Measurements from ENCODE around the gene MPIG6B. TPM values are rescaled to one million over a fixed set of nuclear protein-coding genes. Genes with fewer than 3 reads are reported as not detected.

The MPIG6B gene
- not detected in 5 replicates for total RNA-seq (2022; extraction: Qiagen RNA extraction)

GRCh38 chr6:31723245-31723979 lies at the start of gene MPIG6B:
Gene MPIG6B (plus strand): TSS chr6:31723373. CDS start chr6:31723384, 11 bp downstream.

GRCh38 chr6:31680226-31681134 lies 42.7 kb upstream of the MPIG6B start, which contains the start of gene LY6G5C:
Gene LY6G5C (minus strand): TSS chr6:31681067. CDS start chr6:31680373, 694 bp downstream.

DNA sequence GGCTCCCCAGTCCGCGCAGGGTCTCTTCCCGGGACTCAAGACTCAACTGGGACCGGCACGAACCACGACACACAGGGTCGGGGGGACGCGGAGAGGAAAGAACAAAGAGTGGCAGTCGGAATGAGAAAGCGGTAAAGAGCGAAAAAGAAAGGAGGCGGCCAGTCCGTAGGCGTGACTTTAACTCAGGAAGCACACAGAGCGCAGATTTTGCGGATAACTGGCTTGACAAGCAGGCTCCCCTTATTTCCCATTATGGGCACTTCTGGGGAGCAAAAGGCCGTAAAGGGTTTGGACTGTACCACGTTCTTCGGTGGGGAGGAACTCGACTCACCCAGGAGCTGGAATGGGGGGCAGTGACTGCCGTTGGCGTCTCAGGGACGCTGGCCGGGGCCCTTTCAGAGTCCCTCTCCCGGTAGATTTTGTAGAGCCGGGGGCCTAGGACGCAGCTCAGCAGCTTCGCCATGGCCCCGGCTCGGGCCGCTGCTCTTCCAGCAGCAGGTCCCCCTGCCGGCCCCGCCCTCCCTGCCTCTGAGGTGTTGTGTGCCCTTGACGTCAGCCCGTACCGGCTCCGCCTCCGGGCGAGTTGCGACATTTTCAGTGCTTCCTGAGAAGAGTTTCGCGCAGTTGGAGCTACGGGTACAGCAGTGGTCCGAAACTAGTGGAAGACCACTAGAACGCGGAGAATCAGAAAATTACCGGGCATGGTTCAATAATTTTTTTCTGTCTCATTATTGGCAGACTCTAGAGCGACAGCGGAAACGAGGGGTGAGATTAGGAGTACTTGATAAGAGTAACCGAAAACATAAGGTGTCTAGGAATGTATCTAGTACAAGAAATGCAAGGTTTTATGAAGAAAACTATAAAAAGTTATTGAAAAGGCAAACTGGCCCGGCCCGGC lies 20.1 kb upstream of the MPIG6B start, which contains the start of gene ABHD16A:
TSS of gene ABHD16A (minus strand) at position 506 of the 898 bp plus-strand sequence. CDS start at position 463, 43 bp downstream.

DNA sequence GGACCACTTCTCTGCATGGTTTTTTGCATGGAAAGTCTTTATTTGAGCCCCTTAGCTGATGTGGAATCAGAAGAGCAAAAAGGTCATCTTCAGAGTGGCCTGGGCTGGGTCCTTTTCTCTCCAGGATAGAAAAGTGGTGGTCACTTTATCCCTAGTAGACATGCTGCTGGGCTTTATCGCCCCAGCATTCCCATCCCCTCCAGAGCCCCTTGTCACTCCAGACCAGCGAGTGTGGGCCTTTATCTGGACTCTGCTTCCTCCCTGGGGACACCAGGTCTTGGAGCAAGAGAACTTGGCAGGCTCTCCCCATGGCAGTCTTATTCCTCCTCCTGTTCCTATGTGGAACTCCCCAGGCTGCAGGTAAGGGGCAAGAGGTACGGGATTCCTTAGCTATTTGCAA lies 16.6 kb upstream of the MPIG6B start, which contains the start of gene LY6G6F:
TSS of gene LY6G6F (plus strand) at position 268 of the 400 bp plus-strand sequence. CDS start at position 309, 41 bp downstream.

GRCh38 chr6:31715022-31715958 lies 7.9 kb upstream of the MPIG6B start, which contains the start of gene LY6G6D:
Gene LY6G6D (plus strand): TSS chr6:31715348. CDS start chr6:31715356, 8 bp downstream.

DNA sequence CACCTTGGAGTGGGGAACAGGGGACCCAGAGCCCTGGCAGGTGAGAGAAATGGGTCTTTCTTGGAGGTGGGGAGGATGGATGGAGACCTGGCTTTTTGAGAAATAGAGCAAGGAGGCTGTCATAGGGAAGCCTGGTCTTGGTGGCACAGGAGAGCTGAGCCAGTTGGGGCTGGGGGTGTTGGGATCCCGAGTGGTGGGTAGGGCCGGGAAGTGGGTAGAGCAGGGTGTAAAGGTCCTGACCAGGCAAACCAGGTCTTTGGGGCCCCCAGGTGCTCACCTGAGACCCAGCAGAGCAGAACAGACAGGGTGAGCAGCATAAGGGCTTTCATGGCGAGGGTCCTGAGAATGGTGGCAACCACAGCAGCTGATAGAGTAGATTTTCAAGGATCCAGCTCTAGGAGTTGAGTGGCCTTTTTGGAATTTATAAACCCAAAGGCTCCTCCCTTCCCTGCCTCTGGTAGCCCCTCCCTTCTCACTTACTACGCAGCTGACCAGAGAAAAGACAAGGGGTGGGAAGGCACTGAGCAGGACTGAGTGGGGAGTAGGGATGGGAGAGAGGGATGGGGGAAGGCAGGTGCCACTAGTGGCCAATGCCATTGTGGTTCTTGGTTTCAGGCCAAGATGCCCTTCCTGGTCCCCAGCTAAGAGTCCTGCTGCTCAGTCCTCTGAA lies 1.7 kb upstream of the MPIG6B start, which contains the start of gene LY6G6C:
TSS of gene LY6G6C (minus strand) at position 396 of the 670 bp plus-strand sequence. CDS start at position 329, 67 bp downstream.

DNA sequence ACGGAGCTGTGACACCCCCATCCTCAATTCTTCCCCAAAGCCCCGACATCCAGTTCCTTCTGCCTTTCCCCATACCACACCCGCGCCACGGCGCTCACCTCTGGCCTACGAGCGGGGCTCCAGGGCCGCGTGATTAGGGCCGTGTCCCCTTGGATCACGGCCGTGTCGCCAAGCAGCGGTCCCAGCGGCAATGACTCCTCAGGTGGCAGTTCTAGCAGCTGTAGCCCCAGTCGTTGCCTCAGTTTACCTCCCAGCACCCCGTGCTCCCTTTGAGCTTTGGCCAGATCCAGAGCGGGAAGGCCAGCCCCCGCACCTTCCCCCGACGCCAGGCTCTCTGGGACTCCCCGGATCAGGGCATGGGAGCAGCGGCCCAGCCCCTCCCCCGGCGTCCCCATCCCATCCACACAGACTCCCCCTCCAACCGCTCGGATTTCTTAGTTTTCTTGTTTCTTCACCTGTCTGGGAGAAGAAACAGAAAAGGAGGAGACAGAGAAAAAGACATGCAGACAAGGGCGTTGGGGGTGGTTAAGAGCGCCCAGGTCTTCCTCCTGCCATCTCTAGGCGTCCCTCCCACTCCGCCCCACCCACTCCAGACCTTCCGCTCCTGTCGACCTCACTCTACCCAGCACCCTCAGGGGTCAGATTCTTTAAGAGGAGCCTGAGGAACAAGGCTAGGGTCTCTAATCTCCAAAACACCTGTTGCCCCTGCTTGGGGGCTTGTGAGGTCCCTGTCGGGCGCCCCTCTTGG lies 5.8 kb downstream of the MPIG6B start, which contains the start of gene DDAH2:
TSS of gene DDAH2 (minus strand) at position 533 of the 748 bp plus-strand sequence. CDS start at position 395, 138 bp downstream.

GRCh38 chr6:31736021-31736767 lies 13.0 kb downstream of the MPIG6B start, which contains the start of gene CLIC1:
Gene CLIC1 (minus strand): TSS chr6:31736530. CDS start chr6:31736300, 230 bp downstream.

GRCh38 chr6:31739639-31740396 lies 16.6 kb downstream of the MPIG6B start, which contains the start of gene MSH5:
Gene MSH5 (plus strand): TSS chr6:31740005. CDS start chr6:31740467, 462 bp downstream.

DNA sequence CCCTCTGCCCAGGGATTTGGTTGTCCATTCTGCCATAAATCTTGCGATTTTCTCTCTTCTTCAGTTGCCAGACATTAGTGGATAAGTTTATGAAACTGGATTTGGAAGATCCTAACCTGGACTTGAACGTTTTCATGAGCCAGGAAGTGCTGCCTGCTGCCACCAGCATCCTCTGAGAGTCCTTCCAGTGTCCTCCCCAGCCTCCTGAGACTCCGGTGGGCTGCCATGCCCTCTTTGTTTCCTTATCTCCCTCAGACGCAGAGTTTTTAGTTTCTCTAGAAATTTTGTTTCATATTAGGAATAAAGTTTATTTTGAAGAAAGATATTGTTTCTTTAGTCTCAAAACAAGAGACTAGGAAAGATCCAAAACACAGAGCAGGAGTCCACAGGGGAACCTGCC lies 39.2 kb downstream of the MPIG6B start, which contains the start of gene SAPCD1:
TSS of gene SAPCD1 (plus strand) at position 301 of the 400 bp plus-strand sequence. CDS start 399 bp downstream, outside the sequence.

Other genes starting within 250 kb of the MPIG6B start
- gene MICB, start 225.2 kb upstream of the MPIG6B start, total RNA-seq (2022; extraction: Qiagen RNA extraction): 7.0 to 9.3 TPM (median 7.4 TPM) in 5 replicates
- gene MCCD1, start 194.4 kb upstream of the MPIG6B start, total RNA-seq (2022; extraction: Qiagen RNA extraction): not detected in 5 replicates
- gene DDX39B, start 181.4 kb upstream of the MPIG6B start, total RNA-seq (2022; extraction: Qiagen RNA extraction): 321 to 413 TPM (median 373 TPM) in 5 replicates
- 0.54 to 1.1 TPM (median 0.67 TPM) in 5 replicates for gene ATP6V1G2, start 176.8 kb upstream of the MPIG6B start, total RNA-seq (2022; extraction: Qiagen RNA extraction)
- 9.2 to 12.4 TPM (median 11.8 TPM) in 5 replicates for gene NFKBIL1, start 175.8 kb upstream of the MPIG6B start, total RNA-seq (2022; extraction: Qiagen RNA extraction)
- gene LTA, start 151.1 kb upstream of the MPIG6B start, total RNA-seq (2022; extraction: Qiagen RNA extraction): 0.11 to 0.23 TPM in 2 of 5 replicates, not detected in the others
- 0.06 to 0.36 TPM (median 0.09 TPM) in 4 of 5 replicates, not detected in the other for gene TNF, start 147.8 kb upstream of the MPIG6B start, total RNA-seq (2022; extraction: Qiagen RNA extraction)
- gene LTB, start 140.9 kb upstream of the MPIG6B start, total RNA-seq (2022; extraction: Qiagen RNA extraction): 0.22 to 0.38 TPM (median 0.33 TPM) in 5 replicates
- 0.46 to 0.73 TPM in 2 of 5 replicates, not detected in the others for gene LST1, start 137.1 kb upstream of the MPIG6B start, total RNA-seq (2022; extraction: Qiagen RNA extraction)
- gene NCR3, start 130.4 kb upstream of the MPIG6B start, total RNA-seq (2022; extraction: Qiagen RNA extraction): not detected in 5 replicates
- not detected in 5 replicates for gene AIF1, start 108.1 kb upstream of the MPIG6B start, total RNA-seq (2022; extraction: Qiagen RNA extraction)
- gene PRRC2A, start 102.7 kb upstream of the MPIG6B start, total RNA-seq (2022; extraction: Qiagen RNA extraction): 69.6 to 93.6 TPM (median 87.5 TPM) in 5 replicates
- 114 to 156 TPM (median 146 TPM) in 5 replicates for gene BAG6, start 70.7 kb upstream of the MPIG6B start, total RNA-seq (2022; extraction: Qiagen RNA extraction)
- gene APOM, start 67.5 kb upstream of the MPIG6B start, total RNA-seq (2022; extraction: Qiagen RNA extraction): 2.9 to 4.1 TPM (median 3.0 TPM) in 5 replicates
- gene C6orf47, start 62.6 kb upstream of the MPIG6B start, total RNA-seq (2022; extraction: Qiagen RNA extraction): 10.3 to 13.2 TPM (median 12.6 TPM) in 5 replicates
- 10.8 to 12.2 TPM (median 11.7 TPM) in 5 replicates for gene GPANK1, start 58.4 kb upstream of the MPIG6B start, total RNA-seq (2022; extraction: Qiagen RNA extraction)
- gene CSNK2B, start 57.3 kb upstream of the MPIG6B start, total RNA-seq (2022; extraction: Qiagen RNA extraction): 165 to 184 TPM (median 170 TPM) in 5 replicates
- 3.8 to 5.0 TPM (median 4.3 TPM) in 5 replicates for gene LY6G5B, start 53.4 kb upstream of the MPIG6B start, total RNA-seq (2022; extraction: Qiagen RNA extraction)
- gene LY6G5C, start 42.3 kb upstream of the MPIG6B start, total RNA-seq (2022; extraction: Qiagen RNA extraction): 1.1 to 2.0 TPM (median 1.6 TPM) in 5 replicates
- 16.5 to 20.4 TPM (median 19.3 TPM) in 5 replicates for gene ABHD16A, start 20.0 kb upstream of the MPIG6B start, total RNA-seq (2022; extraction: Qiagen RNA extraction)
- gene LY6G6F, start 16.5 kb upstream of the MPIG6B start, total RNA-seq (2022; extraction: Qiagen RNA extraction): not detected in 5 replicates
- gene LY6G6D, start 8.0 kb upstream of the MPIG6B start, total RNA-seq (2022; extraction: Qiagen RNA extraction): not detected in 5 replicates
- 0.09 to 0.12 TPM (median 0.10 TPM) in 3 of 5 replicates, not detected in the others for gene LY6G6C, start 1.6 kb upstream of the MPIG6B start, total RNA-seq (2022; extraction: Qiagen RNA extraction)
- gene DDAH2, start 5.9 kb downstream of the MPIG6B start, total RNA-seq (2022; extraction: Qiagen RNA extraction): 28.8 to 35.0 TPM (median 32.1 TPM) in 5 replicates
- gene CLIC1, start 13.2 kb downstream of the MPIG6B start, total RNA-seq (2022; extraction: Qiagen RNA extraction): 497 to 519 TPM (median 513 TPM) in 5 replicates
- gene MSH5, start 16.6 kb downstream of the MPIG6B start, total RNA-seq (2022; extraction: Qiagen RNA extraction): 11.5 to 15.5 TPM (median 14.0 TPM) in 5 replicates
- 2.7 to 4.9 TPM (median 4.1 TPM) in 5 replicates for gene SAPCD1, start 39.3 kb downstream of the MPIG6B start, total RNA-seq (2022; extraction: Qiagen RNA extraction)
- 1.5 to 2.0 TPM (median 1.8 TPM) in 5 replicates for gene VWA7, start 54.0 kb downstream of the MPIG6B start, total RNA-seq (2022; extraction: Qiagen RNA extraction)
- gene VARS1, start 72.4 kb downstream of the MPIG6B start, total RNA-seq (2022; extraction: Qiagen RNA extraction): 47.0 to 60.8 TPM (median 59.2 TPM) in 5 replicates
- 48.5 to 67.7 TPM (median 60.4 TPM) in 5 replicates for gene LSM2, start 83.6 kb downstream of the MPIG6B start, total RNA-seq (2022; extraction: Qiagen RNA extraction)
- 1.5 to 2.2 TPM (median 1.8 TPM) in 5 replicates for gene HSPA1L, start 91.9 kb downstream of the MPIG6B start, total RNA-seq (2022; extraction: Qiagen RNA extraction)
- gene HSPA1A, start 92.2 kb downstream of the MPIG6B start, total RNA-seq (2022; extraction: Qiagen RNA extraction): 250 to 374 TPM (median 304 TPM) in 5 replicates
- 191 to 290 TPM (median 231 TPM) in 5 replicates for gene HSPA1B, start 104.4 kb downstream of the MPIG6B start, total RNA-seq (2022; extraction: Qiagen RNA extraction)
- gene NEU1, start 139.4 kb downstream of the MPIG6B start, total RNA-seq (2022; extraction: Qiagen RNA extraction): 23.0 to 37.8 TPM (median 29.3 TPM) in 5 replicates
- gene SLC44A4, start 155.6 kb downstream of the MPIG6B start, total RNA-seq (2022; extraction: Qiagen RNA extraction): 0.06 to 0.16 TPM in 2 of 5 replicates, not detected in the others
- gene EHMT2, start 174.3 kb downstream of the MPIG6B start, total RNA-seq (2022; extraction: Qiagen RNA extraction): 25.9 to 35.4 TPM (median 32.0 TPM) in 5 replicates
- gene ZBTB12, start 178.7 kb downstream of the MPIG6B start, total RNA-seq (2022; extraction: Qiagen RNA extraction): 3.4 to 5.3 TPM (median 4.6 TPM) in 5 replicates
- gene C2, start 204.3 kb downstream of the MPIG6B start, total RNA-seq (2022; extraction: Qiagen RNA extraction): 0.21 to 0.68 TPM (median 0.31 TPM) in 5 replicates
- gene CFB, start 222.7 kb downstream of the MPIG6B start, total RNA-seq (2022; extraction: Qiagen RNA extraction): 1.5 to 3.3 TPM (median 2.4 TPM) in 5 replicates
- gene NELFE, start 235.6 kb downstream of the MPIG6B start, total RNA-seq (2022; extraction: Qiagen RNA extraction): 74.7 to 85.0 TPM (median 75.1 TPM) in 5 replicates
- 21.0 to 27.3 TPM (median 25.4 TPM) in 5 replicates for gene SKIC2, start 235.8 kb downstream of the MPIG6B start, total RNA-seq (2022; extraction: Qiagen RNA extraction)
- gene DXO, start 248.8 kb downstream of the MPIG6B start, total RNA-seq (2022; extraction: Qiagen RNA extraction): 11.7 to 13.4 TPM (median 12.5 TPM) in 5 replicates